Epithelial cell of proximal tubule (primary cell): Measurements from ENCODE around the gene ICAM2. TPM values are rescaled to one million over a fixed set of nuclear protein-coding genes. Genes with fewer than 3 reads are reported as not detected.

Experiments
- DNase-seq: peaks from one replicate; pipeline ENCODE4 v3.0.0-alpha.2; 2011; ENCODE audit warnings: low read depth
- H3K4me3 ChIP-seq: 2 replicates; pipeline ENCODE4 v1.5.1; 2011; ENCODE audit warnings: low read depth, mild to moderate bottlenecking, low read length
- total RNA-seq: library from RNA; depleted of rRNA; stranded (reverse); fragments of >200 nt; gene quantifications from 2 replicates; pipeline ENCODE4 v1.2.3, GENCODE V29; 2015
- TF ChIP-seq, protein P1 (sequence below): conservative IDR thresholded peaks from 2 replicates; pipeline ENCODE4 v1.5.1; 2012; ENCODE audit warnings: low read depth, mild to moderate bottlenecking, low read length

The ICAM2 gene
- total RNA-seq, 1 donor from 2014 or later: 19.9 TPM

- TF ChIP-seq, protein P1, sequence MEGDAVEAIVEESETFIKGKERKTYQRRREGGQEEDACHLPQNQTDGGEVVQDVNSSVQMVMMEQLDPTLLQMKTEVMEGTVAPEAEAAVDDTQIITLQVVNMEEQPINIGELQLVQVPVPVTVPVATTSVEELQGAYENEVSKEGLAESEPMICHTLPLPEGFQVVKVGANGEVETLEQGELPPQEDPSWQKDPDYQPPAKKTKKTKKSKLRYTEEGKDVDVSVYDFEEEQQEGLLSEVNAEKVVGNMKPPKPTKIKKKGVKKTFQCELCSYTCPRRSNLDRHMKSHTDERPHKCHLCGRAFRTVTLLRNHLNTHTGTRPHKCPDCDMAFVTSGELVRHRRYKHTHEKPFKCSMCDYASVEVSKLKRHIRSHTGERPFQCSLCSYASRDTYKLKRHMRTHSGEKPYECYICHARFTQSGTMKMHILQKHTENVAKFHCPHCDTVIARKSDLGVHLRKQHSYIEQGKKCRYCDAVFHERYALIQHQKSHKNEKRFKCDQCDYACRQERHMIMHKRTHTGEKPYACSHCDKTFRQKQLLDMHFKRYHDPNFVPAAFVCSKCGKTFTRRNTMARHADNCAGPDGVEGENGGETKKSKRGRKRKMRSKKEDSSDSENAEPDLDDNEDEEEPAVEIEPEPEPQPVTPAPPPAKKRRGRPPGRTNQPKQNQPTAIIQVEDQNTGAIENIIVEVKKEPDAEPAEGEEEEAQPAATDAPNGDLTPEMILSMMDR: no peak
- DNase-seq: no peak
- H3K4me3 ChIP-seq: no peak overlapping the region
Measured at GRCh38 chr17:63961355-63962212, 58.8 kb downstream of the ICAM2 start.

GRCh38 chr17:63960430-63960829 is 60.0 kb downstream of the ICAM2 start:
- no peak overlapping the region for H3K4me3 ChIP-seq
- DNase-seq: no peak
- TF ChIP-seq, protein P1: no peak

DNA sequence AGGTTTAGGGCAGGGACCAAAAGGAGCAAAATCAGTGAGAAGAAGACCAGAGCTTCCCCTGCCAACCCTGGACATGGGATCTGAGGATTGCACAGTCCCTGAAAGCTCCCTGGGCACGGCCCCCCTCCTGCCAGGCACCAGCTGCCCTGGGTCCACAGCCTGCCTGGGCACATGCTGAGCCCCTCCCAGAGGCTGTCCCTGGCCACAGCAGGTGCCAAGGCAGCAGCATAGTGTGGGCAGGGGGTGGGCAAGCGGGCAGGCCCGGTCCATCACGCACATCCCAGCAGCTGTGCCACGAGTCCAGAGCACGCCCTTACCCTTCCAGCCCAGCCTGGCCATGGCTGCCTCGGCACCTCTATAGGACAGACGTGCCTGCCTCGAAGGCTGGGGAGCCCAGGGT is 60.4 kb downstream of the ICAM2 start:
- DNase-seq: no peak
- no peak overlapping the region for H3K4me3 ChIP-seq
- TF ChIP-seq, protein P1: no peak

- DNase-seq: no peak
- TF ChIP-seq, protein P1: no peak
- H3K4me3 ChIP-seq: no peak overlapping the region
Measured at GRCh38 chr17:63956296-63956920, 64.0 kb downstream of the ICAM2 start.

GRCh38 chr17:63955791-63956190 is 64.6 kb downstream of the ICAM2 start:
- TF ChIP-seq, protein P1: no peak
- DNase-seq: no peak
- no peak overlapping the region for H3K4me3 ChIP-seq

- no peak overlapping the region for H3K4me3 ChIP-seq
- TF ChIP-seq, protein P1: no peak
- DNase-seq: no peak
Measured at GRCh38 chr17:63955232-63955631, 65.2 kb downstream of the ICAM2 start.
